AG10803 (cell line): ENCODE data around the gene NKPD1.

Source experiments
- DNase-seq: peaks from one replicate; pipeline ENCODE4 v3.0.0; 2010; ENCODE audit warnings: low read depth
- H3K4me3 ChIP-seq: 2 replicates; pipeline ENCODE4 v1.5.1; 2011; ENCODE audit warnings: mild to moderate bottlenecking, low read length, control low read depth
- CTCF ChIP-seq: conservative IDR thresholded peaks from 2 replicates; pipeline ENCODE4 v1.5.1; 2011; ENCODE audit warnings: mild to moderate bottlenecking, low read length, control low read depth, inconsistent platforms

The NKPD1 gene

GRCh38 chr19:45117167-45117594 lies 43.6 kb downstream of the NKPD1 start:
- no peak overlapping the region for H3K4me3 ChIP-seq
- DNase-seq: no peak
- no peak for TF ChIP-seq CTCF

- no peak overlapping the region for H3K4me3 ChIP-seq
- no peak for TF ChIP-seq CTCF
- DNase-seq: no peak
Observed at GRCh38 chr19:45115809-45116615, 44.8 kb downstream of the NKPD1 start.

- no peak for DNase-seq
- no peak for TF ChIP-seq CTCF
- no peak overlapping the region for H3K4me3 ChIP-seq
Observed at GRCh38 chr19:45114116-45114515, 46.7 kb downstream of the NKPD1 start.

- no peak for TF ChIP-seq CTCF
- DNase-seq: no peak
- no peak overlapping the region for H3K4me3 ChIP-seq
Observed at GRCh38 chr19:45113628-45114027, 47.2 kb downstream of the NKPD1 start.

GRCh38 chr19:45112111-45112827 lies 48.5 kb downstream of the NKPD1 start:
- no peak for TF ChIP-seq CTCF
- DNase-seq: no peak
- no peak overlapping the region for H3K4me3 ChIP-seq
